Measurements from ENCODE around the gene ABHD18. TPM values are rescaled to one million over a fixed set of nuclear protein-coding genes. Genes with fewer than 3 reads are reported as not detected.
"Not testable (repeated sequence)": the region's sequence is repeated elsewhere in the genome, so short reads cannot be mapped to it uniquely, and the experiment has no call there.

Gene ABHD18
- 6.9 and 7.1 TPM in 2 replicates for total RNA-seq (2014; rRNA removed; shearing (Covaris generic))

- Histone ChIP-seq H3K4me3 (peak within 1 kb of the TSS; percentile 77), H3K27me3 (replicated peaks) (no peaks in the 10 kb centered on the region), H3K27ac (peak within 1 kb of the TSS; percentile 41), H3K9me3 (replicated peaks) (no peaks in the 10 kb centered on the region), H3K36me3 (peaks cover 14% of the 10 kb centered on the region), H3K4me1 (replicated peaks) (peaks cover 5% of the 10 kb centered on the region)
- DNase-seq (ENCODE audit: low read depth in 1 of 2, low spot score in 2 of 2): peak; percentile 98 to 99
Observed at GRCh38 chr4:127965062-127965802, at the start of gene ABHD18, which contains the start of gene MFSD8. Gene ABHD18 (plus strand): TSS chr4:127965406. CDS start chr4:127982956, 17,550 bp downstream. Gene MFSD8 (minus strand): TSS chr4:127965173. CDS start chr4:127965133, 40 bp downstream.

GRCh38 chr4:127916512-127916911, 48.7 kb upstream of the ABHD18 start:
- DNase-seq (ENCODE audit: low read depth in 1 of 2, low spot score in 2 of 2): no peak

GRCh38 chr4:127917151-127917550, 48.1 kb upstream of the ABHD18 start:
- Histone ChIP-seq H3K4me3 (no peak overlapping the region), H3K36me3 (peaks cover 15% of the 10 kb centered on the region), H3K4me1 (replicated peaks) (no peaks in the 10 kb centered on the region), H3K27ac (no peak overlapping the region), H3K27me3 (replicated peaks) (no peaks in the 10 kb centered on the region), H3K9me3 (replicated peaks) (no peaks in the 10 kb centered on the region)
- no peak for DNase-seq (ENCODE audit: low read depth in 1 of 2, low spot score in 2 of 2)

More at GRCh38 chr4:127916512-127916911, 48.7 kb upstream of the ABHD18 start:
- Histone ChIP-seq H3K9me3 (replicated peaks) (no peaks in the 10 kb centered on the region), H3K4me1 (replicated peaks) (no peaks in the 10 kb centered on the region), H3K36me3 (peaks cover 14% of the 10 kb centered on the region), H3K27me3 (replicated peaks) (no peaks in the 10 kb centered on the region), H3K4me3 (no peak overlapping the region), H3K27ac (no peak overlapping the region)

DNA sequence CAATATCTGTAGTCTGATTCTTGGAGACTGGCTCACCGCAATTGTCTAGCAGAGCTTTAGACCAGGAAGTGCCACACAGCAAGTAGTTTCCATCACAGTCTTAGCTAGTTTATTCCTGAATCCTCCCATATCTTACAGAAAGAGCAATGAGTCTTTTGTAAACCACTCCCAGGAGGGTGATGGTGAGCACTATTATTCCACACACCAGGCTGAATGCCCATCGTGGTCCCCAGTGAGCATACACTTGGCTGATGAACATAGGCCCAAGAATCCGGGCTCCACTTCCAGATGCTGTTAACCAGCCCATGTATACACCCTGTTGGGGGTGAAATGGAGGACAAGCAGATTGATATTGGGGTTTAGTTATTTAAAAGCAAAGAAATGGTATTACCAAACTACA, 44.7 kb upstream of the ABHD18 start:
- DNase-seq (ENCODE audit: low read depth in 1 of 2, low spot score in 2 of 2): no peak
- Histone ChIP-seq H3K27ac (no peak overlapping the region), H3K4me1 (replicated peaks) (no peaks in the 10 kb centered on the region), H3K27me3 (replicated peaks) (no peaks in the 10 kb centered on the region), H3K36me3 (peaks cover 17% of the 10 kb centered on the region), H3K4me3 (no peak overlapping the region), H3K9me3 (replicated peaks) (no peaks in the 10 kb centered on the region)

DNA sequence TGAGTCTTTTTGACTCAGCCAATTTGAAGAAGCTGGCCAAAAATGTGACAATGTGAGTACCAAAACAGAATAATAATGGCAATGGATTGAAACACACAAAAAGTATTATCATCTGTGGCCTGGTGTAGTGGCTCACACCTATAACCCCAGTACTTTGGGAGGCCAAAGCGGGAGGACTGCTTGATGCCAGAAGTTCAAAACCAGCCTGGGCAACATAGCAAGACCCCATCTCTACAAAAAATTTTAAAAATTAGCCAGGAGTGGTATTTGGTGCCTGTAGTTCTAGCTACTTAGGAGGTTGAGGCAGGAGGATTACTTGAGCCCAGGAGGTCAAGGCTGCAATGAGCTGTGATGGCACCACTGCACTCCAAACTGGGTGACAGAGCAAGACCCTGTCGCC, 43.0 kb upstream of the ABHD18 start:
- peaks cover 21% of the 10 kb centered on the region for H3K36me3 ChIP-seq

GRCh38 chr4:127925720-127926119, 39.5 kb upstream of the ABHD18 start:
- not testable (repeated sequence) for H3K4me3 ChIP-seq; DNase-seq (ENCODE audit: low read depth in 1 of 2, low spot score in 2 of 2); H3K9me3 ChIP-seq (replicated peaks); H3K27me3 ChIP-seq (replicated peaks); H3K27ac ChIP-seq; H3K4me1 ChIP-seq (replicated peaks)
- H3K36me3 ChIP-seq: peaks cover 25% of the 10 kb centered on the region

More for the DNA sequence above, 43.0 kb upstream of the ABHD18 start:
- Histone ChIP-seq H3K4me1 (replicated peaks) (no peaks in the 10 kb centered on the region), H3K27ac (no peak overlapping the region), H3K4me3 (no peak overlapping the region), H3K27me3 (replicated peaks) (no peaks in the 10 kb centered on the region), H3K9me3 (replicated peaks) (no peaks in the 10 kb centered on the region)
- no peak for DNase-seq (ENCODE audit: low read depth in 1 of 2, low spot score in 2 of 2)

DNA sequence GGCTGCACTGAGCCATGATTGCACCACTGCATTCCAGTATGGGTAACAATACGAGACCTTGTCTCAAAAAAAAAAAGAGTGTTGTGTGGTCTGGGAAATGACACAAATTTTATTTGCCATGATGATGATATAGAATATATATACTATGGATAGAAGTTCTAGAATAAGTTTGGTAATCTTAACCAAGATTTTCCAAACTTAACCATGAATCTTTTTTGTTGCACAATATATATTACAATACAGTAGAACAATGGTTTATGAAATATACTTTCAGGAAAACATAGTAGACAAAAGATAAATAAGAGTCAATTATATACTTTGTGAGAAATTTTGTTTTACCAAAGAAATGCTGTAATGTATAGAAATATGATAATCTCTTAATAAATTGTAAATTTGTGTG, 35.0 kb upstream of the ABHD18 start:
- no peak for DNase-seq (ENCODE audit: low read depth in 1 of 2, low spot score in 2 of 2)
- no peaks in the 10 kb centered on the region for H3K27me3 ChIP-seq (replicated peaks)
- H3K27ac ChIP-seq: no peak overlapping the region
- no peaks in the 10 kb centered on the region for H3K4me1 ChIP-seq (replicated peaks)
- peaks cover 14% of the 10 kb centered on the region for H3K36me3 ChIP-seq
- H3K9me3 ChIP-seq (replicated peaks): no peaks in the 10 kb centered on the region
- no peak overlapping the region for H3K4me3 ChIP-seq

- H3K36me3 ChIP-seq; DNase-seq (ENCODE audit: low read depth in 1 of 2, low spot score in 2 of 2); H3K9me3 ChIP-seq (replicated peaks); H3K27me3 ChIP-seq (replicated peaks); H3K4me1 ChIP-seq (replicated peaks); H3K27ac ChIP-seq; H3K4me3 ChIP-seq: not testable (repeated sequence)
Observed at GRCh38 chr4:127931836-127932235, 33.4 kb upstream of the ABHD18 start.

GRCh38 chr4:127936974-127937373, 28.2 kb upstream of the ABHD18 start:
- H3K4me1 ChIP-seq (replicated peaks): no peaks in the 10 kb centered on the region
- no peaks in the 10 kb centered on the region for H3K27me3 ChIP-seq (replicated peaks)
- no peak overlapping the region for H3K4me3 ChIP-seq
- no peaks in the 10 kb centered on the region for H3K36me3 ChIP-seq
- peak in 1 of 2 experiments; percentile 7 for DNase-seq (ENCODE audit: low read depth in 1 of 2, low spot score in 2 of 2)
- no peak overlapping the region for H3K27ac ChIP-seq
- no peaks in the 10 kb centered on the region for H3K9me3 ChIP-seq (replicated peaks)

- H3K9me3 ChIP-seq (replicated peaks): no peaks in the 10 kb centered on the region
- H3K4me1 ChIP-seq (replicated peaks): no peaks in the 10 kb centered on the region
- no peak overlapping the region for H3K4me3 ChIP-seq
- H3K36me3 ChIP-seq: peaks cover 15% of the 10 kb centered on the region
- no peak for DNase-seq (ENCODE audit: low read depth in 1 of 2, low spot score in 2 of 2)
- no peaks in the 10 kb centered on the region for H3K27me3 ChIP-seq (replicated peaks)
- H3K27ac ChIP-seq: no peak overlapping the region
Observed at GRCh38 chr4:127957105-127957504, 8.1 kb upstream of the ABHD18 start.

- H3K4me3 ChIP-seq: no peak overlapping the region
- no peaks in the 10 kb centered on the region for H3K27me3 ChIP-seq (replicated peaks)
- H3K27ac ChIP-seq: no peak overlapping the region
- no peak for DNase-seq (ENCODE audit: low read depth in 1 of 2, low spot score in 2 of 2)
- H3K4me1 ChIP-seq (replicated peaks): no peaks in the 10 kb centered on the region
- no peaks in the 10 kb centered on the region for H3K9me3 ChIP-seq (replicated peaks)
- peaks cover 18% of the 10 kb centered on the region for H3K36me3 ChIP-seq
Observed at GRCh38 chr4:127959794-127960193, 5.4 kb upstream of the ABHD18 start.

- peak overlapping the region; percentile 77 for H3K4me3 ChIP-seq
- H3K9me3 ChIP-seq (replicated peaks); H3K4me1 ChIP-seq (replicated peaks); H3K27me3 ChIP-seq (replicated peaks); H3K27ac ChIP-seq; DNase-seq (ENCODE audit: low read depth in 1 of 2, low spot score in 2 of 2): not testable (repeated sequence)
- peaks cover 14% of the 10 kb centered on the region for H3K36me3 ChIP-seq
Observed at GRCh38 chr4:127963633-127964398, 1.4 kb upstream of the ABHD18 start.

DNA sequence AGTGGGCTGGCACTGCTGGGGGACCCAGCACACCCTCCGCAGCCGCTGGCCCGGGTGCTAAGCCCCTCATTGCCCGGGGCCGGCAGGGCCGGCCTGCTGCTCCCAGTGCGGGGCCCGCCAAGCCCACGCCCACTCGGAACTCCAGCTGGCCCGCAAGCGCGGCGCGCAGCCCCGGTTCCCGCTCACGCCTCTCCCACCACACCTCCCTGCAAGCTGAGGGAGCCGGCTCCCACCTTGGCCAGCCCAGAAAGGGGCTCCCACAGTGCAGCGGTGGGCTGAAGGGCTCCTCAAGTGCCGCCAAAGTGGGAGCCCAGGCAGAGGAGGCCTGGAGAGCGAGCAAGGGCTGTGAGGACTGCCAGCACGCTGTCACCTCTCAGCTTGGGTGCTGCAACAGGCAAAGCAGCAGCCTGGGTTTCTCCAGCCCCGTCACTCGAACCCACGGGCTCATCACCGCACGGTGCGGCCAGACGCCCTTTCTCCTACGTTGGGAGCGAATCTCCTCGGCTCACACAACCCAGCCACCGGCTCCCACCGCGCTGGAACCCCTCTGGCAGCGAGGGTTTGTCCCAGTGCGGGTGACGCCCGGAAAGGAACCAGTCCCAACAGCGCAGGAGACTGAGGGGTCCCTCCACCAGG, 662 bp upstream of the ABHD18 start:
- not testable (repeated sequence) for DNase-seq (ENCODE audit: low read depth in 1 of 2, low spot score in 2 of 2); H3K27me3 ChIP-seq (replicated peaks); H3K9me3 ChIP-seq (replicated peaks); H3K4me1 ChIP-seq (replicated peaks)
- Histone ChIP-seq H3K4me3 (peak overlapping the region; percentile 77), H3K36me3 (peaks cover 14% of the 10 kb centered on the region), H3K27ac (peak overlapping the region; percentile 41; the same call in 1 of the 2 replicates)

- Histone ChIP-seq H3K9me3 (replicated peaks) (no peaks in the 10 kb centered on the region), H3K36me3 (peaks cover 14% of the 10 kb centered on the region), H3K27ac (peak overlapping the region; percentile 37; the same call in 1 of the 2 replicates), H3K4me1 (replicated peaks) (peaks cover 5% of the 10 kb centered on the region), H3K4me3 (peak overlapping the region; percentile 77), H3K27me3 (replicated peaks) (no peaks in the 10 kb centered on the region)
- DNase-seq (ENCODE audit: low read depth in 1 of 2, low spot score in 2 of 2): no peak
Observed at GRCh38 chr4:127965803-127966175, 583 bp downstream of the ABHD18 start.
